ENCODE data around the gene KIF5A.
"Not testable (repeated sequence)": the region's sequence is repeated elsewhere in the genome, so short reads cannot be mapped to it uniquely, and the experiment has no call there.

The KIF5A gene

GRCh38 chr12:57554897-57555296 lies 5.1 kb downstream of the KIF5A start:
- no peak for DNase-seq (ENCODE audit: low read depth)

GRCh38 chr12:57558864-57559263 lies 9.0 kb downstream of the KIF5A start:
- DNase-seq (ENCODE audit: low read depth), result no peak

GRCh38 chr12:57560516-57560915 lies 10.7 kb downstream of the KIF5A start:
- no peak for DNase-seq (ENCODE audit: low read depth)

GRCh38 chr12:57561117-57561516 lies 11.3 kb downstream of the KIF5A start:
- DNase-seq (ENCODE audit: low read depth), result not testable (repeated sequence)

GRCh38 chr12:57563358-57563757 lies 13.5 kb downstream of the KIF5A start:
- no peak for DNase-seq (ENCODE audit: low read depth)

- no peak for DNase-seq (ENCODE audit: low read depth)
Observed at GRCh38 chr12:57564178-57564740, 14.4 kb downstream of the KIF5A start.

- no peak for DNase-seq (ENCODE audit: low read depth)
Observed at GRCh38 chr12:57568838-57569237, 19.0 kb downstream of the KIF5A start.

- DNase-seq (ENCODE audit: low read depth), result no peak
Observed at GRCh38 chr12:57569858-57570257, 20.0 kb downstream of the KIF5A start.

- not testable (repeated sequence) for DNase-seq (ENCODE audit: low read depth)
Observed at GRCh38 chr12:57570438-57570837, 20.6 kb downstream of the KIF5A start.

GRCh38 chr12:57571926-57572762 lies 22.3 kb downstream of the KIF5A start:
- no peak for DNase-seq (ENCODE audit: low read depth)

GRCh38 chr12:57574795-57575194 lies 25.0 kb downstream of the KIF5A start:
- no peak for DNase-seq (ENCODE audit: low read depth)

- DNase-seq (ENCODE audit: low read depth), result no peak
Observed at GRCh38 chr12:57575771-57576612, 26.1 kb downstream of the KIF5A start.

GRCh38 chr12:57576613-57577160 lies 26.8 kb downstream of the KIF5A start:
- DNase-seq (ENCODE audit: low read depth), result no peak

- DNase-seq (ENCODE audit: low read depth), result no peak
Observed at GRCh38 chr12:57577981-57578758, 28.3 kb downstream of the KIF5A start.

GRCh38 chr12:57579011-57579410 lies 29.2 kb downstream of the KIF5A start:
- no peak for DNase-seq (ENCODE audit: low read depth)

GRCh38 chr12:57579677-57580465 lies 30.0 kb downstream of the KIF5A start:
- DNase-seq (ENCODE audit: low read depth), result no peak

GRCh38 chr12:57580466-57580795 lies 30.6 kb downstream of the KIF5A start:
- no peak for DNase-seq (ENCODE audit: low read depth)

GRCh38 chr12:57581802-57582201 lies 32.0 kb downstream of the KIF5A start:
- no peak for DNase-seq (ENCODE audit: low read depth)

GRCh38 chr12:57582440-57582839 lies 32.6 kb downstream of the KIF5A start:
- no peak for DNase-seq (ENCODE audit: low read depth)

GRCh38 chr12:57583008-57583831 lies 33.4 kb downstream of the KIF5A start:
- DNase-seq (ENCODE audit: low read depth), result peak; percentile 32
